Lower leg skin (tissue), 4 donors: ENCODE results near the gene IFNA6. TPM values are rescaled to one million over a fixed set of nuclear protein-coding genes. Genes with fewer than 3 reads are reported as not detected.
A peak's percentile ranks its signal among the peaks of the same experiment; 100 is the strongest.

ENCODE experiments used
- DNase-seq, 2 donors: peaks; one replicate each; pipeline ENCODE4 v3.0.0-alpha.2; 2019; ENCODE audit warnings: low spot score in 2 of 2
- H3K4me3 ChIP-seq: fragments of 200-600 bp; sonication (generic); 2 replicates; pipeline ENCODE4 v1.5.1; 2017; ENCODE audit warnings: mild to moderate bottlenecking, low read depth; ENCODE audit not compliant: poor library complexity, severe bottlenecking
- CTCF ChIP-seq, 3 donors: fragments of 450-650 bp; IDR thresholded peaks; one replicate each; pipeline ENCODE4 v1.5.1; 2016; ENCODE audit warnings: antibody characterized with exemption in 3 of 3, mild to moderate bottlenecking in 3 of 3, moderate library complexity in 2 of 3
- POLR2A ChIP-seq, 2 donors: fragments of 450-650 bp; IDR thresholded peaks; one replicate each; pipeline ENCODE4 v1.6.1; 2016 to 2017; ENCODE audit warnings: antibody characterized with exemption in 2 of 2, mild to moderate bottlenecking in 1 of 2, moderate library complexity in 1 of 2
- WGBS, 2 donors: methylation state at CpG; one replicate each; pipeline ENCODE4 v1.1.5; 2018; 5-methylcytosine and 5-hydroxymethylcytosine counted together
- intact Hi-C: fragments of 100-400 bp; cut with DNase I; formaldehyde crosslinking; loops from one replicate; pipeline ENCODE4 v1.15.0; 2023; ENCODE audit warnings: low total_unique reads
- total RNA-seq, 4 donors: library from RNA; depleted of rRNA; stranded (reverse); fragments of >200 nt; gene quantifications; one replicate each; pipeline ENCODE4 v1.1.0, GENCODE V29; 2016

The IFNA6 gene
- total RNA-seq, 4 donors from 2014 or later, result not detected

- TF ChIP-seq CTCF (IDR thresholded peaks at IDR 0.05) (no peak), POLR2A (IDR thresholded peaks at IDR 0.05) (no peak)
- intact Hi-C loops, result loop anchor here (10.0 kb wide), 2 partner anchors 132 to 462 kb away; no protein-coding TSS in a partner anchor
- DNase-seq, result no peak
- no peak overlapping the region for H3K4me3 ChIP-seq
- WGBS, 2 donors, result 79 to 82% methylated on average over 5 of the region's 5 CpGs
These were observed 27.7 kb downstream of the IFNA6 start for GRCh38 chr9:21322911-21323461.

- 61 to 71% methylated on average over 2 of the region's 2 CpGs for WGBS, 2 donors
- intact Hi-C loops, result loop anchor here (10.0 kb wide), 2 partner anchors 134 to 464 kb away; no protein-coding TSS in a partner anchor
- H3K4me3 ChIP-seq, result no peak overlapping the region
These were observed 30.2 kb downstream of the IFNA6 start for GRCh38 chr9:21320465-21320864.

GRCh38 chr9:21317956-21318923 is 32.4 kb downstream of the IFNA6 start:
- TF ChIP-seq POLR2A (IDR thresholded peaks at IDR 0.05) (no peak), CTCF (IDR thresholded peaks at IDR 0.05) (no peak)
- H3K4me3 ChIP-seq, result no peak overlapping the region
- DNase-seq, result peak in 1 of 2 donors; percentile 30
- intact Hi-C loops, result no loop called here
- WGBS, 2 donors, result 18 to 19% methylated on average over 7 of the region's 7 CpGs

More at GRCh38 chr9:21320465-21320864, 30.2 kb downstream of the IFNA6 start:
- DNase-seq, result no peak
- TF ChIP-seq POLR2A (IDR thresholded peaks at IDR 0.05) (no peak), CTCF (IDR thresholded peaks at IDR 0.05) (no peak)

GRCh38 chr9:21316860-21317259 is 33.8 kb downstream of the IFNA6 start:
- TF ChIP-seq CTCF (IDR thresholded peaks at IDR 0.05) (no peak), POLR2A (IDR thresholded peaks at IDR 0.05) (no peak)
- intact Hi-C loops, result no loop called here
- DNase-seq, result no peak
- WGBS, 2 donors, result 4 to 18% methylated on average over 3 of the region's 3 CpGs
- no peak overlapping the region for H3K4me3 ChIP-seq

GRCh38 chr9:21316032-21316842 is 34.5 kb downstream of the IFNA6 start:
- no peak for TF ChIP-seq CTCF (IDR thresholded peaks at IDR 0.05)
- no peak for TF ChIP-seq POLR2A (IDR thresholded peaks at IDR 0.05)
- 31 to 34% methylated on average over 8 of the region's 8 CpGs for WGBS, 2 donors
- no peak for DNase-seq
- H3K4me3 ChIP-seq, result no peak overlapping the region
- intact Hi-C loops, result no loop called here
